HCT116 (cell line): ENCODE measurements around the gene PTPRZ1. TPM values are rescaled to one million over a fixed set of nuclear protein-coding genes. Genes with fewer than 3 reads are reported as not detected.

ENCODE experiments used
- ATAC-seq: fragments of 200-7000 bp; cut with Tn5 transposase; 2 replicates; pipeline ENCODE4 v1.9.1; 2020; ENCODE audit warnings: mild to moderate bottlenecking, moderate library complexity
- BruUV-seq: library from RNA; stranded (reverse); fragments of 400-500 nt; replicated peaks from 2 replicates; lab custom pipeline; 2021; lab: Mats Ljungman, UMichigan
- CTCF ChIA-PET: fragments of 300-600 bp; sonication (Branson Sonifier 250); formaldehyde crosslinking; loops from one replicate; lab custom pipeline; 2021; ENCODE audit warnings: antibody characterized with exemption; lab: Charles Lee
- POLR2A ChIA-PET: fragments of 300-600, 350-600 bp; sonication (Branson Sonifier 250); formaldehyde crosslinking; loops from one replicate; lab custom pipeline; 2021; ENCODE audit warnings: antibody characterized with exemption; lab: Charles Lee
- RAD21 ChIA-PET, 2 experiments: fragments of 300-600 bp; sonication (Branson Sonifier 250); formaldehyde crosslinking; loops; one replicate each; lab custom pipeline; 2023; ENCODE audit warnings: low total read pairs in 2 of 2; ENCODE audit not compliant: uncharacterized antibody in 2 of 2, unreplicated experiment in 2 of 2, low non-redundant PET in 1 of 2; lab: Charles Lee
- DNase-seq: peaks from one replicate; pipeline ENCODE4 v3.0.0-alpha.2; 2010; ENCODE audit warnings: low read depth, low spot score
- H2AFZ ChIP-seq: fragments of 200-600 bp; shearing (Covaris generic), sonication (generic); 2 replicates; pipeline ENCODE4 v1.6.1; 2017; ENCODE audit warnings: low read depth, mixed run types, mixed read lengths, antibody characterized with exemption, low read length; ENCODE audit not compliant: poor library complexity, severe bottlenecking
- H3K27ac ChIP-seq: 2 replicates; pipeline ENCODE4 v1.5.1; 2012; ENCODE audit warnings: low read depth, low read length
- H3K27me3 ChIP-seq: fragments of 200-600 bp; sonication (generic); 2 replicates; pipeline ENCODE4 v1.6.1; 2016; ENCODE audit warnings: mixed run types, low read length, mixed read lengths; ENCODE audit not compliant: insufficient read depth
- H3K36me3 ChIP-seq, 2 experiments: fragments of 200-500 bp in 1 of 2; fragments of 200-600 bp in 1 of 2; sonication (Bioruptor generic) in 1 of 2; sonication (generic) in 1 of 2; 2 replicates each; pipeline versions ENCODE4 v1.5.1 to v1.6.1; 2014 to 2016; ENCODE audit warnings: low read length in 2 of 2, inconsistent platforms in 1 of 2, mixed read lengths in 1 of 2, mixed run types in 1 of 2; ENCODE audit not compliant: insufficient read depth in 2 of 2, control insufficient read depth in 1 of 2
- H3K4me1 ChIP-seq, 2 experiments: fragments of 200-600 bp in 1 of 2; sonication (generic) in 1 of 2; 2 replicates each; pipeline versions ENCODE4 v1.5.1 to v1.6.1; 2012 to 2017; ENCODE audit warnings: low read length in 2 of 2, inconsistent platforms in 1 of 2, mild to moderate bottlenecking in 1 of 2, mixed read lengths in 1 of 2, mixed run types in 1 of 2, moderate library complexity in 1 of 2; ENCODE audit not compliant: insufficient read depth in 2 of 2, control insufficient read depth in 1 of 2
- H3K4me2 ChIP-seq: fragments of 200-600 bp; sonication (generic); 2 replicates; pipeline ENCODE4 v1.6.1; 2017; ENCODE audit warnings: mixed run types, low read length, mixed read lengths
- H3K4me3 ChIP-seq, 2 experiments: fragments of 200-600 bp in 1 of 2; sonication (generic) in 1 of 2; replicated peaks in 1 of 2; 2 replicates each; pipeline ENCODE4 v1.5.1; 2011 to 2016; ENCODE audit warnings: low read length in 2 of 2, control low read depth in 1 of 2, low read depth in 1 of 2, mild to moderate bottlenecking in 1 of 2, mixed read lengths in 1 of 2, mixed run types in 1 of 2
- H3K79me2 ChIP-seq: fragments of 200-600 bp; sonication (generic); 2 replicates; pipeline ENCODE4 v1.6.1; 2017; ENCODE audit warnings: mild to moderate bottlenecking, mixed run types, low read length, moderate library complexity, mixed read lengths; ENCODE audit not compliant: insufficient read depth
- H3K9ac ChIP-seq: fragments of 200-600 bp; sonication (generic); 2 replicates; pipeline ENCODE4 v1.6.1; 2016; ENCODE audit warnings: low read length, mixed read lengths
- H3K9me2 ChIP-seq: fragments of 200-600 bp; sonication (generic), shearing (Covaris generic); 2 replicates; pipeline ENCODE4 v1.6.1; 2017; ENCODE audit warnings: mixed run types, mild to moderate bottlenecking, moderate library complexity; ENCODE audit not compliant: insufficient read depth
- H3K9me3 ChIP-seq, 2 experiments: fragments of 200-500 bp in 1 of 2; fragments of 200-600 bp in 1 of 2; sonication (Bioruptor generic) in 1 of 2; sonication (generic) in 1 of 2; 2 replicates each; pipeline ENCODE4 v1.6.1; 2014 to 2017; ENCODE audit warnings: low read length in 2 of 2, mixed read lengths in 2 of 2, inconsistent platforms in 1 of 2, low read depth in 1 of 2, mild to moderate bottlenecking in 1 of 2, mixed run types in 1 of 2, moderate library complexity in 1 of 2; ENCODE audit not compliant: control insufficient read depth in 1 of 2, insufficient read depth in 1 of 2
- H4K20me1 ChIP-seq: fragments of 200-600 bp; sonication (generic), shearing (Covaris generic); 2 replicates; pipeline ENCODE4 v1.6.1; 2017; ENCODE audit warnings: mixed run types, mild to moderate bottlenecking, moderate library complexity; ENCODE audit not compliant: insufficient read depth
- EGR1 ChIP-seq: IDR thresholded peaks from 2 replicates; pipeline ENCODE4 v1.6.1; 2012; ENCODE audit warnings: low read depth
- ELF1 ChIP-seq: IDR thresholded peaks from 2 replicates; pipeline ENCODE4 v1.6.1; 2012; ENCODE audit warnings: low read depth, borderline replicate concordance
- FOSL1 ChIP-seq: IDR thresholded peaks from 2 replicates; pipeline ENCODE4 v1.6.1; 2012; ENCODE audit warnings: low read depth
- SP1 ChIP-seq: IDR thresholded peaks from 2 replicates; pipeline ENCODE4 v1.6.1; 2012; ENCODE audit warnings: low read depth
- ZBTB33 ChIP-seq: IDR thresholded peaks from 2 replicates; pipeline ENCODE4 v1.6.1; 2011; ENCODE audit warnings: mild to moderate bottlenecking, low read length, moderate library complexity; ENCODE audit not compliant: insufficient replicate concordance; ENCODE audit errors: extremely low read depth
- intact Hi-C: fragments of 100-400 bp; cut with micrococcal nuclease; formaldehyde crosslinking; loops from 2 replicates; pipeline ENCODE4 v1.10.0; 2022
- total RNA-seq: library from RNA; stranded (reverse); gene quantifications from one replicate; pipeline ENCODE4 v1.2.1, GENCODE V29; 2021; ENCODE audit not compliant: unreplicated experiment
- TF ChIP-seq, protein P1 (sequence below): IDR thresholded peaks from 2 replicates; pipeline ENCODE4 v1.6.1; 2012

The PTPRZ1 gene
- total RNA-seq, 1 experiment from 2014 or later = 0.25 TPM

DNA sequence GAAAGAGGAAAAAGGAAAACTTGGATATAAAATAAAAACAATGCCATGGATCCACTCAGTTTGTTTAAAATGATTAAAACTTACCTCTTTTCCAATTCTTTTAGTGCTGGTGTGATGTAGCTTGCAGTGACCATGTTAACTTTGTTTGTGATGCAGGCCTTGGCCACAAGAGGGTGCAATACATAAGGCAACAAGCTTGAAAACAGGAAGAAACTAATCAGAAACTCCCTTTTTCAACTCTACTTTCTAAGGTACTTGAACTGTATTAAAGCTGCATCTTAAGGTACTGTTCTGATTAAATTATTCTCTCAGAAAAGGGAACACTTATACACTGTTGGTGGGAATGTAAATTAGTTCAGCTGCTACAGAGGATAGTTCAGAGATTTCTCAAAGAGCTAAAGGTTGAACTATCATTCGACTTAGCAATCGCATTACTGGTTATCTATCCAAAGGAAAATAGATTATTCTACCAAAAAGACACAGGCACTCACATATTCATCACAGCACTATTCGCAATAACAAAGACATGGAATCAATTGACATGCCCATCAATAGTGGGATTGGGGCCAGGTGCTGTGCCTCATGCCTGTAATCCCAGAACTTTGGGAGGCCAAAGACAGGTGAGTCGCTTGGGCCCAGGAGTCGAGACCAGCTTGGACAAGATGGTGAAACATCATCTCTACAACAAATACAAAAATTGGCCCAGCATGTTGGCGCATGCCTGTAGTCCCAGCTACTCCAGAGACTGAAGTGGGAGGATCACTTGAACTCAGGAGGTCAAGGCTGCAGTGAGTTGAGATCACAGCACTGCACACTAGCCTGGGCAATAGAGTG lies 220.2 kb downstream of the PTPRZ1 start (continued):
- TF ChIP-seq ZBTB33 = no peak
- TF ChIP-seq, all 23 proteins: peak for 3

- TF ChIP-seq FOSL1 (no peak), EGR1 (no peak), SP1 (no peak), ZBTB33 (no peak), ELF1 (no peak)
- TF ChIP-seq, protein P1, sequence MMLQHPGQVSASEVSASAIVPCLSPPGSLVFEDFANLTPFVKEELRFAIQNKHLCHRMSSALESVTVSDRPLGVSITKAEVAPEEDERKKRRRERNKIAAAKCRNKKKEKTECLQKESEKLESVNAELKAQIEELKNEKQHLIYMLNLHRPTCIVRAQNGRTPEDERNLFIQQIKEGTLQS = no peak
- ATAC-seq (no peak), DNase-seq (no peak)
- intact Hi-C loops = loop anchor here (5.0 kb wide), 1 partner anchor 123 kb away; no protein-coding TSS in a partner anchor
- Histone ChIP-seq H3K79me2 (no peaks in the 10 kb centered on the region), H3K27ac (no peak overlapping the region), H3K9me2 (no peaks in the 10 kb centered on the region), H3K36me3 (no peaks in the 10 kb centered on the region), H3K27me3 (no peaks in the 10 kb centered on the region), H3K9ac (no peak overlapping the region), H2AFZ (no peak overlapping the region), H3K9me3 (no peaks in the 10 kb centered on the region), H3K4me2 (no peak overlapping the region), H3K4me1 (no peaks in the 10 kb centered on the region), H4K20me1 (no peaks in the 10 kb centered on the region; the same call in 1 of the 2 replicates), H3K4me3 (no peak overlapping the region)
- no TSS peak for BruUV-seq
- CTCF ChIA-PET = no interaction called here
- RAD21 ChIA-PET = no interaction called here
- POLR2A ChIA-PET = no interaction called here
Observed at GRCh38 chr7:122094549-122094948, 221.6 kb downstream of the PTPRZ1 start.
